Inflammatory macrophage (primary cell): ENCODE data around the gene MPP7.
A peak's percentile ranks its signal among the peaks of the same experiment; 100 is the strongest.

Experiments used
- DNase-seq, 2 donors: peaks; one replicate each; pipeline ENCODE4 v3.0.0-alpha.2; 2020 to 2022

Gene MPP7

GRCh38 chr10:28266449-28267224 is 36.2 kb downstream of the MPP7 start:
- peak in 1 of 2 donors; percentile 11 for DNase-seq

GRCh38 chr10:28263136-28263857 is 39.6 kb downstream of the MPP7 start:
- DNase-seq, result no peak

- no peak for DNase-seq
Observed at GRCh38 chr10:28256776-28257175, 46.1 kb downstream of the MPP7 start.

GRCh38 chr10:28254290-28254985 is 48.4 kb downstream of the MPP7 start:
- no peak for DNase-seq

DNA sequence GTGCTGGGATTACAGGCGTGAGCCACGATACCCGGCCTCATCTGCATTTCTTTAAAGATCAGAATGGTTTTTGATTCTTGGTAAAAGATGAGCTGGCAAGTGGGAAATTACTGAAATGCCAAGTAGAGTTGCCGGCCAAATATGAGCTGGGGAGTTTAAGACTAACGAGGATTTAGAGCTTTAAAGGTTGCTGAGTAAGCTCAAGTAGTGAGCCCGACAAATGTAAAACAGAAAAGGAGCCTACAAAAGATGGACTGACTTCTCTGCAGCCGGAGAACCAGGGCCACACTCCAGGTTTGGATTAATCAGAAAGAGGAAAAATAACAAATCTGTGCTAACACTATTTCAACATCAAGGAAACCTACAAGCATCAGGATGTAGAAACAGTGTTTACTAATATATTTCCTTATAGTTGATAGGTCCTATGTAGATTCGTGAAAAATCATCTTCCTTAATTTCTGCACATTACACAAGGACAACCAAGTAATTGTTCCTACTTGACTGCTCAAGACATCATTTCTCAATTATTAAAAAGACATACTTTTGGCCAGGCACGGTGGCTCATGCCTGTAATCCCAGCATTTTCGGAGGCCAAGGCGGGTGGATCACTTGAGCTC is 49.6 kb downstream of the MPP7 start:
- peak; percentile 34 to 87 for DNase-seq
